Measurements from ENCODE around the gene ATP8A2.

The ATP8A2 gene

GRCh38 chr13:25882466-25883357, 510.9 kb downstream of the ATP8A2 start:
- no peak for DNase-seq (ENCODE audit: low spot score)

- DNase-seq (ENCODE audit: low spot score) = no peak
Observed at GRCh38 chr13:25885418-25885817, 513.6 kb downstream of the ATP8A2 start.

- no peak for DNase-seq (ENCODE audit: low spot score)
Observed at GRCh38 chr13:25886438-25887214, 514.9 kb downstream of the ATP8A2 start.

GRCh38 chr13:25887962-25888655, 516.3 kb downstream of the ATP8A2 start:
- no peak for DNase-seq (ENCODE audit: low spot score)

- no peak for DNase-seq (ENCODE audit: low spot score)
Observed at GRCh38 chr13:25890671-25891212, 519.0 kb downstream of the ATP8A2 start.

- DNase-seq (ENCODE audit: low spot score) = no peak
Observed at GRCh38 chr13:25898991-25899390, 527.2 kb downstream of the ATP8A2 start.

GRCh38 chr13:25899464-25899863, 527.7 kb downstream of the ATP8A2 start:
- no peak for DNase-seq (ENCODE audit: low spot score)

- DNase-seq (ENCODE audit: low spot score) = no peak
Observed at GRCh38 chr13:25899952-25900351, 528.2 kb downstream of the ATP8A2 start.

GRCh38 chr13:25901460-25902376, 529.9 kb downstream of the ATP8A2 start:
- DNase-seq (ENCODE audit: low spot score) = no peak

GRCh38 chr13:25902455-25902854, 530.7 kb downstream of the ATP8A2 start:
- DNase-seq (ENCODE audit: low spot score) = no peak

- DNase-seq (ENCODE audit: low spot score) = no peak
Observed at GRCh38 chr13:25902891-25903341, 531.1 kb downstream of the ATP8A2 start.

- DNase-seq (ENCODE audit: low spot score) = no peak
Observed at GRCh38 chr13:25904830-25905229, 533.1 kb downstream of the ATP8A2 start.

GRCh38 chr13:25905611-25906010, 533.8 kb downstream of the ATP8A2 start:
- no peak for DNase-seq (ENCODE audit: low spot score)

- no peak for DNase-seq (ENCODE audit: low spot score)
Observed at GRCh38 chr13:25906191-25906661, 534.5 kb downstream of the ATP8A2 start.

GRCh38 chr13:25908366-25908765, 536.6 kb downstream of the ATP8A2 start:
- DNase-seq (ENCODE audit: low spot score) = no peak

GRCh38 chr13:25910243-25910642, 538.5 kb downstream of the ATP8A2 start:
- no peak for DNase-seq (ENCODE audit: low spot score)

GRCh38 chr13:25910991-25911419, 539.2 kb downstream of the ATP8A2 start:
- DNase-seq (ENCODE audit: low spot score) = no peak

- no peak for DNase-seq (ENCODE audit: low spot score)
Observed at GRCh38 chr13:25912961-25913360, 541.2 kb downstream of the ATP8A2 start.

- no peak for DNase-seq (ENCODE audit: low spot score)
Observed at GRCh38 chr13:25915840-25916518, 544.2 kb downstream of the ATP8A2 start.

- DNase-seq (ENCODE audit: low spot score) = no peak
Observed at GRCh38 chr13:25920277-25920676, 548.5 kb downstream of the ATP8A2 start.

Measured in HuH-7 (cell line).